Stimulated activated CD8-positive, alpha-beta memory T cell treated with anti-CD3 and anti-CD28 coated beads, Interleukin-7, amount 100 ng/mL, for 24 hours (primary cell): ENCODE measurements around the gene SRC.

Source experiments
- DNase-seq: peaks from one replicate; pipeline ENCODE4 v3.0.0-alpha.2; 2020; ENCODE audit warnings: low read depth

The SRC gene

DNA sequence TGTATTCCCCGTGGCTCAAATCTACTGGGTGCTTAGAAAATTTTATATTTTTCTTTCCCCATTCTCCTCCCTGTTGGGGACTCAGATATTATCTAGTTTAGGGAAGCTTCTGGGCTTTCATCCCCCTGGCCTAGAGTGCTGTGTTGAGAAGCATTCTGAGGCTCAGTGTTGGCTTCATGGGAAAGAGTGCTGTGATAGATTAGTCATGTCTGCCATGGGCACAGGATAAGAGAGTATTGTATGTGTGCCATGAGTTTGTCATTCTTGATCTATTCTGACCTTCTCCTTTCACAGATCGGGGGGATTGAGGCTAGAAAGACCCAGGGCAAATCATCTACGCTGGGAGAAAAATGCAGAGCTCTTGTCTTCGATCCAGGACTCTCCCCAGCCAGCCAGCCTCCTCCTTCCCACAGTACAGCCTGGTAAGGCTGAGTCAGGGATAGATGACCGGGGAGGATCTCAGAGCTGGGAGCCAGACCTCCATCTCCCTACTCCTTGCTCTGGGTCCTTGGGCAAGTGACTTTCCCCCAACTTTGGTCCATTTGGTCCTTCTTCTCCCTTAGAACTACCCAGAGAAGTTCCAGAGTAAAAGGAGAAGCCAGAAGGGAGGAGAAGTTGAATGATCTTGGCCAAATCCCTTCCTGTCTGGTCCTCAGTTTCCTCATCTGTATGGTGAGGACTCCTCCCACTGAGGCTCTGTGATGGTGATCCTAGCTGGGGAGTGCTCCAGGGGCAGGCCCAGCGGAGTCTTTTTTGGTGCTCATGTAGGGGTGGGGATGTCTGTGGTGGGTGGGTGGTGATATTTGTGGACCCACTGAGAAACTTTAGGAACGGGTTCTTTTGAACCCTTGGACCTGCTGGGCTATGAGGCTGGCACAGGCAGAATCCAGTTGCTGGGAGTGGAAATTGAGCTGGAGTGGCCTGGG lies 5.0 kb downstream of the SRC start:
- DNase-seq = no peak

DNA sequence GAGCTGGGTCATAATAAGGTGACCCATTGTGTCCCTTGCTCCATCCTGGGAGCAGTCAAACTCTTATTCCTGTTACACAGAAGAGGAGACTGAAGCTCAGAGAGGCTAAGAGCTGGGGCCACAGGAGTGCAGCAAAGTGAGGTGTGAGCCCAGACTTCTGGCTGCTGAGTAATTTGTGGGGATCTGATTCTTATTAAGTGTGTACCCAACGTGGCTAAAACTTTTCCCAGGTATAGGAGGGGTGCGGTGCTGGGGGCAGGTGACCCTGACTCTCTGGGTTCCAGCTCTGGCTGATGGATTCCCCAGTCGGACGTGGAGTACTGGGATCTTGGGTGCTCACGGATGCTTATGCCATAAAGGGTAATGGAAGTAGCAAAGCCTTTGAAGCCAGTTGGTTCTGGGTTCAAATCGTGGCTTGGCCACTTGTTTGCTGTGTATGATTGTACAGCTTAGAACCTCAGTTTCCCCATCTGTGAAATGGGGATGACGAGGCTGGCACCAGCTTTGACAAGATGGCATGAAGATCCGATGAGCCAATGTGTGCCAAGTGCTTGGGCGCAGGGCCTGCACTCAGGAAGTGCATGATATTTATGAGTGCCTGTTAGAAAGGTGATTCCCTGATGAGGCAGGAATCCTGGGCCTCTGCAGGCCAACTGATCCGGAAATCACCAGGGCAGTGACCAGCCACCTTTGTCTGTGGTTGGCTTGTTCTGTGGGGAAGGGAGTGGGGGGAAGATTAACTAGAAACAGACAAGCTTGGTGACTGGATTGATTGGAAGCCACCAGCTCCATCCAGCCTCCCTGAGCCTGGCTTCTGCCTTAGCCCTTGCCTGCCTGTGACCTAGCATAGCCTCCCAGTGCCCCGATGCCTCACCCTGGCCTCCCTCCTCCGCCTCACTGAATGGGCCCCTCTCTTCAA lies 6.0 kb downstream of the SRC start:
- DNase-seq = no peak

DNA sequence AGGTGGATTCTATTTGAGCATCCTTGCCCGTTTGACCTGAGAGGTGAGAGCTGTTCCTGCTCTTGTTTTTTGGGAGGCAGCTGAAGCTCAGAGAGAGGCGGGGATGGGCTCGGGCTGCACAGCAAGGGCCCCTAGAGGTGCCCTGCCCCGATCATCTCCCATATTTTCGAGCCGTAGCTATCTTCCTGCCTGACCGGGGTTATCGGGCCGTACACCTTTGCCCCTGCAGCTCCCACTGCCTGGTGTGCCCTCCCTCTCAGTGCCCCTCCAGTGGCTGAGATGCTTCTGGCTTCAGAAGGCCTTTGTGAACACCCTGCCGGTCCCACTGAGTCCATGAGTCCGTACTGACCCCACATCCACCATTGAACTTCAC lies 6.7 kb downstream of the SRC start:
- no peak for DNase-seq

DNA sequence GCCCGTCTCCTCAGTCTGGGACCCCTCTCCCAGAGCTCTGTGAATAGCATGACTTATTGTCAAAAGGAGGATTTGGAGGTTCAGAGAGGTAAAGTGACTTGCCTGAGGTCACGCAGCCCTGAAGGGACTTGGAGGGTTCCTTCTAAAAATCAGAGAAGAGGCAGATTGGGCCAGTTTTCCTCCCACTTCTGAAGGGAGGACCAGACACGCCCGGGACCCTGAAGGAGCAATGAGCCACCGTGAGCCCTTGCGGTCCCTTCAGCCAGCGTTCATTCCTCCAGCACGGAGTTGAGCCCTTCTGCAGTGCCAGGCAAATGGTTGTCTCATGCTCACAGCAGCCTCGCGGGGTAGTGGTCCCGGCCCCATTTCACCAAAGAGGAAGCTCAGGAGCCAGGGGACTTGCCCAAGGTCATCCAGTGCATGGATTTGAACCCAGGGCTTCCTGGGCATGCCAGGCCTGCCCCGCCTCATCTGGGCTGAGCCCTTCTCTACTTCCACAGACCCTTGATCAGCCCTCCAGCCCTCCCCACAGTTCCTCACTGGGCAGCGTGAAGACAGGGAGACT lies 7.4 kb downstream of the SRC start:
- no peak for DNase-seq

DNA sequence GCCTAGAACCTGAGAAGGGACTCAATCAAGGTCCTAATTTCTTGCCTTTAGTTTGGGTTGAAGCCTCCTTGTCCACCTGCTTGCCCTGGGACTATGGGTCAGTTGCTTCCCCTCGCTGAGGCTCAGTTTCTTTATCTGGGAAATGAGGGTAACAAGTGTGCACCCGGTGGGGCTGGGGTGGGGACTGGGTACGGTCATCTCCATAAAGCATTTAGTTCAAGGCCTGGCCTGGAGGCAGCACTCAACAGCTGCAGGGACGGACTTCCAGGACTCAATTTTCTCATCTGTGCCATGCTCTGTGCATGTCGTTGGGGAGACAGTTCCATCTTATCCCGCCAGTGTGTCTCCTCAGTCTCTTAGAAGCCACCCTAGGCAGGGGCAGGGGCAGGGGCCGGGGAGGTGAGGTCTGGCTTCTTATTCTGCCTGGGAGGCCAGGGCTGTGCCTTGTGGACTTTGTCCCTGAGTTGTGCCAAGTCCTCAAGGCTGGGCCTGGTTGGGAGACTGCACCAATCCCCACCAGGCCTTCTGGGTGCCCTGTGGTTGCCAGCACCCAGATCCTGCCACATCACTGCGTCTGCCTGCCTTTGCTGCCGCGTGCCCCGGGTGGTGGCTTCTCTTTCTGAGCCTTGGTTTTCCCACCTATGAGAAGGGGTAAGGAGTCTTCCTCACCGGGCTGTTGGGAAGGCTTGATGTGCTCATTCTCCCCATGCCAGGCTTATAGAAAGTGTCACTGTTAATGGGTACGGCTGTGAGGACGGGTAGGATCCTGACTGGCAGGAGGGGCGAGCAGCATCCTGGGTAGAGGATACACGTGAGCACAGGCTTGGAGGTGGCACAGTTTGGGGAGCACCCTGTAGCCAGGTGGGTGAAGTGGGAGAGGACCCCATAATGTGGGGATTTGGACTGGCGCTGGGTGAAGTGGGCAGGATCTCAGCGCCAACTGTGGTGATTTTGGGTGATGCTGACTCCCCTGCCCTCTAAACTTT lies 8.6 kb downstream of the SRC start:
- no peak for DNase-seq

DNA sequence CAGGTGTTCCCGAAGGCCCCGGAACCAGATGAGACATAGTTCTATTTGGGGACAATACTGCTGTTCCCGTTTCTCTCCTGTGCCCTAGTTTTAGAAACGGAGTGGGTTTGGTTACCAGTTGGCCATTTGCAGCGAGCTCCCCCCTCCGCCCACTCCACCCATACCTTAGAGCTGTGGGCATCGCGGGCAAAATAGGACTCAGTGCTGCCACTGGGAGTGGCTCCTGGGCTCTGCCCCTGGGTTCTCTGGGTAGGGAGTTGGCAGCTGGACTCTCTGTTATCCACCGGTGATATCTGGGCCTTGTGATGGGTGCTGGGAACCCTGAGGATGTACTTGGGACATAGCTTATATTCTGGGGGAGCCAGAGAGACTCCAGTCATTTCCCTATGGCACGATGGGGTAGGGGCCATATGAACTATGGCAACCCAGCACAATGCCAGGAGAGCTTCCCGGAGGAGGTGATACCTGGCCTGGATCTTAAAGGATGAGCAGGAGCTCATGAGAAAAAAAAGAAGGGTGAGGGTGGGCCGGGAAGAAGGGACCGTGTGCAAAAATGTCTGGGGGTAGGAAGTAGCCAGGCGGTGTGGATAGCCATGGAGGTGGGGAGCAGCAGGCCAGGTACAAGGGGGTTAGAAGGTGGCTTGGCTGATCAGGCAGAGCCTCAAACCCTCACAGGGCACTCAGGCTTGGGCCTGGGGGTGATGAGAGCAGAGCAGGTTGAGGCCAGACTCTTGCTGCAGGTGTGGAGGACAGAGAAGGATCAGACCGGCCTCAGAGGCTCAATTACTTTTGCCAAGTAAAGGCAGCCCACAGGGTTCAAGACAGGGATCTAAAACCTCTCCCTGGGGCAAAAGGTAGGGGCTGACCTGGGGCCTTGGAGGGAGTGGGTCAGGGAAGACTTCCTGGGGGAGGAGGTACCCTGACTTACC lies 9.6 kb downstream of the SRC start:
- no peak for DNase-seq

DNA sequence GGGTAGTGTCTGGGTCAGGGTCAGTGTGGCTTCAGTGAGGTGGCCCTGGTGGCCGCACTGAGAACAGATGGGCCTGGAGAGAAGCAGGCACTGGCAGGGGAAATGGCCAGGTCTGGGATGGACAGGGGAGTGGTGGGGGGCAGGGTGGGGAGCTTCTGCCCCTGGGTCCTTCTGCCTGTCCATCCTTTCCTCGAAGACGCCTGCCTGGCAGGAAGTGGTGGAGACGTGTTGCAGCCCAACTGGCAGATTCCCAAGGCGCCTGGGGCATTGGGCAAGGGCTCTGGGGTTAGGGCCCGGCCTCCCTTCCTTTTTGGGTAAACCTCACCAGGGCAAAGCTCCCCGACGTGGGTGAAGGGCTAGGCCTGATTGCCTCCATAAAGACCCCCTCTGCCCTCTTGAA lies 10.4 kb downstream of the SRC start:
- no peak for DNase-seq

DNA sequence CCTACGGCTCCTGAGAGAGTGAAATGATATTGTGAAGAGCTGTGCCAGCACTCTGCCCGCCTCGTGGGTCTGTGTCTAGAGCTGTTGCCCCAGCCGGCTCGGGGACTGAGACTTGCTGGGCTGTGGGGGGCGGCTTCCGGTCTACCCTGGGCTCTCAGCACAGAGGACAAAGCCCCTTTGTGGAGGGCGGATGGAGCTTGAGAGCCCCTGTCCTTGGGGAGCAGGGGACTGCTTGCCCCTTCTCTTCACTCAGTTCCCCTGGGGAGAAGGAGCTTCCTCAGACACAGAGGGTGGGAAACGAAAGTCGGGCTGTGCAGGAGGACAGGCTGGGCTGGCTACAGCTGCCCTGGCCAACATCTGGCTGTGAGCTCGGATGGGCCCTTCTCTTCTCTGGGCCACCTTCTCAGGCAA lies 11.0 kb downstream of the SRC start:
- DNase-seq = no peak

DNA sequence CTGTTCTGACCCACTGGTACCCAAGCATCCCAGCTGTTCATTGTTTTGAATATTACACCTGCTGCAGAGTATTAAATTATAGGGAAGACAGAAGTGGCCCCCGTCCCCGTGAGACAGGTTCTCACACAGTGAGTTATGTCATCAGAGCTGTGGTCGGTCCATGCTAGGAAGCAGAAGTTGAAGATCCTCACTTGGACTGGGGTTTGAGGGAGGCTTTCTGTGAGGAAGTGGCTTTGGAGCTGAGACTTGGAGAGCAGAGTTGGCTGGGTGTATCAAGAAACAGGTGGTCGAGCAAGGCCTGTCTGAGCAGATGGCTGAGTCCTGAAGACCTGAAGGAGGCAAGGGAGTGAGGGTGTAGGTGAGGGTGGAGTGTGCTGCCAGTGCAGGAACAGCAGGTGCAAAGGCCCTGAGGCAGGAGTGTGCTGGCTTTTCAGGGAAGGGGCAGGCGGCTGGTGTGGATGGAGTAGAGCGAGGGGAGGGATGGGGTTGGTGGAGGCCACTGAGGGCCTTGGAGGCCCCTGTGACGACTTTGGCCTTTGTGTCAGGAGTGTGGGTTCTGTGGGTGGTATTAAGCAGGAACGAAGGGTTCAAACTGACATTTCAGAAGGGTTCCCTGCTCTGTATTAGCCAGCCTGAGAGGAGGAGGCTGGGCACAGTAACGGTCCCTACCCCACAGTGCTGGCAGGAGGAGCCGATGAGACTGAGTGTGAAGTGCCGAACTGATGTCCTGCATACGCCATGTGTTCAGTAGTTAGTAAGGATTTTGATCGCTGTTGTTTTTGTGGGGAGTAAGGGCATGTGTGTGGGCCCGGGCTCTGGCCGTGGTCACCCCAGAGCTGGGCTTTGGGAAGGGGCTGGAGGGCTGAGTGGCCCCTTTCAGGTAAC lies 11.8 kb downstream of the SRC start:
- DNase-seq = no peak

DNA sequence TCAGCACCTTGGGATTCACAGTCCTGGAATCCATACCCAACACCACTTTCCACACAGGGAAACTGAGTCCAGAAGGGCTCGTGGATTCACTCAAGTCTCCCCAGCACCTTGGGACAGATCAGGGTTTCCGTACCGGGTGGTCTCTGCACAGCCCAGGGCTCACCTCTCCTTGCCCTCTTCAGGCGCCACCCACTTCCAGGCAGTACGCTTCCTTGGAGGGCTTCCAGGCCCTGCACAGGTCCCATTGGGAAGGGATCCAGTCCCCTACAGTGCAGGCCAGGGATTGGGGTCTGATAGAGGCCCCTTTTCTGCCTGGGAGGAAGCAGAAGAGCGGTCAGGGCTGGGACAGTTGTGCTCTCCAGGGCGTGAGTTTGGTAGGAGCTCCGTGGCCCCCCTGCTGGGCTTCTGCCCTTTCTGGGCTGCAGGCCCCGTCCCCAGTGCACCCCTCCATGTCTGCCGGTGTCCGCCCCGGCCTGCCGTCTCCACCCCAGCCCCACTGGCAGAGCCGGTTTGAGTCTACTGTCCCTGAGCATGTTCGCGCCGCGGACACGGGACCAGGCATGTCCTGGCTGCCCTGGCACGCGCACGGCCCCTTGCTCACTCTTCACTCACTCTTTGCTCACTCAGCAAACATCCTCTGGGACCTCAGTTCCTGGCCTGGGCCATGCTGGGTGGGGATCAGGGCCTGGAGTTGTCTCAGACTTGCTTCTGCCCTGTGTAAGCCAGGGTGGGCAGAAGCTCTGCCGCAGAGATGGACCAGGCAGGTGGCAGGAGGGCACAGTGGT lies 12.6 kb downstream of the SRC start:
- no peak for DNase-seq

DNA sequence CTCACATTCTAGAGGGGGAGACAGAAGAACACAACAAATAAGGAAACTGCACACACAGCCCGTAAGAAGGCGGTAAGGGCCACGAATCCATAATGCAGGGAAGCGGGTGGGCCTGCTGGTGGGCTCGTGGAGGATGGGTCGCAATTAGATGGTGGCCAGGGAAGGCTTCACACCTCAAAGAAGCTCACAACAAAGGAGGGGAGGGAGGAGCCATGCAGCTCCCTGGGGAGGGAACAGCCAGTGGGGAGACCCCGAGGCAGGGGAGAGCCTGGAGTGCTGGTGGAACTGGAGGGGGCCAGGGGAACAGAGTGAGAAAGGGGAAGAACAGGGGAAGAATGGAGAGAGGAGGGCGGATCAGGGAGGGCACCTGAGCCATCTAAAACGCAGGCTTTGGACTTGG lies 13.4 kb downstream of the SRC start:
- no peak for DNase-seq

DNA sequence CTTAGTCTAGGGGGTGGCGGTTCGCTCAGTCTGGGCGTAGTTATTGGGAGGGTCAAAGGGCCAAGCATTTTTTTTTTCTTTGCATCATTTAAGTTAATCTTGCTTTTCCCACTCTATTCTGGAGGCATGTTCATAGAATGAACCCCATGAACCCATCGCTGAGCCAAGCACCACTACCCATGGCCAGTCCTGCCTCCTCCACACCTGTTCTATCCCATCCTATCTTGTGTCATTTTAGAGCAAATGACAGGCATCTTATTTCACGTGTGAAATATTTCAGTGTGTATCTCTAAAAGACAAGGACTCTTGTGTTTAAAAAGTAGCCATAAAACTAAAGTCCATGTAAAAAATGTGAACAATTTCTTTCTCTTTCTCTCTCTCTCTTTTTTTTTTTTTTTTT lies 13.9 kb downstream of the SRC start:
- no peak for DNase-seq

DNA sequence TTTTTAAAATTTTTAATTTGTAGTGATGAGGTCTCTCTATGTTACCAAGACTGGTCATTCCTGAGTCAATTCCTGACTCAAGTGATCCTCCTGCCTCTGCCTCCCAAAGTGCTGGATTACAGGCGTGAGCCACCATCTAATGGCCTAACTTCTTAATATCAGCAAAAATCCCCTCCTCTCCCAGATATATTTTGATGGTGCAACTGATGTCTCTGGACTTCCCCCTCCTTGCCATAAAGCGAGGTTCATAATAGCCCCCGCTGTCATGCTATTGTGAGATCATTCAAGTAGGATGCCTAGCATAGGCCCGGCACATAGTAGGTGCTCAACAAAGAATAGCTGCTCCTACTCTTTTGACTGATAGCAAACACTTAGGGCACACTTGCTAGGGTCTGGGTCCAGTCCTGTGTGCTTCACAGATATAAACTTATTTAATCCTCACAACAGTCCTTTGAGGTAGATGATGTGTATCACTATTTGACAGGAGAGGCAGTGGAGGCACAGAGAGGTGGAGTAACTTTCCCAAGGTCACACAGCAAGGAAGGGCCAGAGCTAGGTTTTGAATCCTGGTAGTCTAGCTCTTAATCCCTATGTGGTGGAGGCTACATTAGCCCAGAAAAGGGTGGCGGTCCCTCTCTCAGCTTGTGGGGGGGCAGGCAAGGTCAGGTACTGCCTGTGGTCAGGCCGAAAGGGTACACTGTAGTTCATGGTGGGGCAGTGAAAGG lies 14.6 kb downstream of the SRC start:
- no peak for DNase-seq

DNA sequence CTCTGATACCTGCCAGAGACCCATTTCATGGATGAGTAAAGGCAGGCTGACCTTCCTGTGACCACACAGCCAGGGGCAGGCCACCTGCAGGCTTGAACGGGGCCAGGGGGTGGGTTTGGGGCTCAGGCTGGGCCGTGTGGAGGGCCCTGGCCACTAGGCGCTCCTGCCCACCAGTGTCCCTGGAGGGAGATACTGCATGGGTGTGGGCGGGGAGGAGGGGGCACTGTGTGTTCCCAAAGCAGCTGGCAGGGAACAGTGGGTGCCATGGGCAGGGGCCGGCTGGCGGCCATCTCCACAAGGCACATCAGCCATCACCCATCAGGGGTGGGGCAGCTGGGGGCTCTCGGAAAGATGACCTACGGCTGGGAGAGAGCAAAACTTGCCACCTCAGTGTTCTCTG lies 15.4 kb downstream of the SRC start:
- DNase-seq = no peak

DNA sequence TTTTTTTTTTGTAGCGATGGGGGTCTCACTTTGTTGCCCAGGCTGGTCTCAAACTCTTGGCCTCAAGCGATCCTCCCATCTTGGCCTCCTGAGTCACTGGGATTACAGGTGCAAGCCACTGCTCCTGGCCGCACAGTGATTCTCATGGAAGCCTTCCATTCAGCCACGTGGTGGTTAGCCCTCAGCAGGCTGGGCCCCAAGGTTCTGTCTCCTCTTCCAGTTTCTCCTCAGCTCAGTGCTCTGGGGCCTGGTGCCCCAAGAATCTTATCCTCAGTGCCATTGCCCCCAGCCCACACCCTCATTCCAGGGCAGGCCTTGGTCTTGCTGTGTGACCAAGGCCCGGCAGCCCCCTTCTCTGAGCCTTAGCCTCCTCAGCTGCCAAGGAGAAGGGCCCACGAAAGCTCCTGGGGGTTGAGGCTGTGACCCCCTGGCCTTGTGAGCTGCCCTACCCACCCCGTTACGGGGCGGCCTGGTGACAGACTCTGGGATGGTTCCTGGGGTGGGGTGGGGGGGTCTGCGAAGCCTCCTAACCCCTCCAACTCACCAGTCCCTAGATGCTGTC lies 16.4 kb downstream of the SRC start:
- DNase-seq = no peak

DNA sequence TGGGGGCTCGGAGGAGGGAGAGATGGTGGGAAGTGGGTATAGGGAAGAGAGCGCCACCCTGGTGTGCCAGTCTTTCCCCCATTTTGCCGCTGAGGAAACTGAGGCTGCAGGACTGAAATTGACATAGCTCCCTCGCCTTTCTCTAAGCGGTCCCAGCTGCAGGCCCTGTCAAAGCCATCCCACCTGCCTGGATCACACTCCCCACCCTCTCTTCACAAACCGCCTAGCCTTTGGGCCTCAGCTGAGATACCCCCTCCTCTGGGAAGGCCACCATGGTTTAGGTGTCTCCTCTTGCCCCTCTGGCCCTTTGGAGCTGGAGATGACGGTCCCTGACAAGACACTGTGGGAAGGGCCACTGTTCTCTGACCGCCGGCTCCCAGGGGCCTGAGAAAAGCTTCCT lies 16.9 kb downstream of the SRC start:
- DNase-seq = no peak

DNA sequence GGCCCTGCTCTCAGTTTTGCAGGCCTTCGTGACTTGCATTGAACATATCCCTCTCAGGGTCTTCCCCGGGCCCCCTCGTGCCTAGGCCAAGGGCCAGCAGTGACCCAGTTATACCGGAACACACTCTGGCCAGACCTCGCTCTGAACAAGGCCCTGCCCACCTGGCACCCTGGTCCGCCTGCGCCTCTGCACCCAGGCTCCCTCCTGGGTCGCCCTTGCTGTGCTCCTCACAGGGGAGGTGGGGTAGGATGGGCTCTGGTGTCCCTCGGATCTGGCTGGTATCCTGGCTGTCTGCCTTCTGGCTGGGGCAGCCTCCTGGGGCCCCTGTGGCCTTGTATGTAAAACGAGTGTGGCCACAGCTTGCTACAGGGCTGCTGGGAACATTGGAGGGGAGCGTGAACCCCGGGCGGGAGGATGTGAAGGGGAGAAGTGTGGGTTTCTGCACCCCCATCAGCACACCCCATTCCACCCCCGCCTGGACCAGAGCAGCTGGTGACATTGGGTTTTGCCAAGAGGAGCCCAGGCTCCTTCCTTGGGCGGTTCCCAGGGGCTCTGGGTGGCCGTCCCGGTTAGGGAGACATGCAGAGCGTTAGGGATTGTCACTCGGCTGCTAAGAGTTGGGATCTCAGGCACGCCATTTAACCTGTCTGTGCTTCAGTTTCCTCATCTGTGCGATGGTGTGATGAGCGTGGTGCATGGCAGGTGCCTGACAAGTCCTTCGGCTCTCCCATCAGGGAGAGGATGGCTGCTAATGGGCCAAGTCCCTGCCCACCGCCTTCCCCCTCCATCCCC lies 17.5 kb downstream of the SRC start:
- no peak for DNase-seq
